Fibroblast of villous mesenchyme (primary cell): ENCODE results near the gene SCN5A. TPM values are rescaled to one million over a fixed set of nuclear protein-coding genes. Genes with fewer than 3 reads are reported as not detected.

ENCODE experiments used
- DNase-seq: peaks from one replicate; pipeline ENCODE4 v3.0.0-alpha.2; 2010; ENCODE audit warnings: low read depth
- H3K4me3 ChIP-seq: 2 replicates; pipeline ENCODE4 v1.5.1; 2011; ENCODE audit warnings: low read depth, mild to moderate bottlenecking, low read length
- small RNA-seq: library from RNA; depleted of rRNA; stranded (forward); fragments of <200 nt; gene quantifications from one replicate; pipeline ENCODE3, GENCODE V24; 2012
- total RNA-seq: library from RNA; depleted of rRNA; stranded (reverse); fragments of >200 nt; gene quantifications from 2 replicates; pipeline ENCODE4 v1.2.3, GENCODE V29; 2012
- TF ChIP-seq, protein P1 (sequence below): IDR thresholded peaks from 2 replicates; pipeline ENCODE4 v1.5.1; 2012; ENCODE audit warnings: low read depth, mild to moderate bottlenecking, low read length; ENCODE audit not compliant: insufficient read depth

SCN5A gene
- total RNA-seq, 1 donor = 0.43 TPM

DNA sequence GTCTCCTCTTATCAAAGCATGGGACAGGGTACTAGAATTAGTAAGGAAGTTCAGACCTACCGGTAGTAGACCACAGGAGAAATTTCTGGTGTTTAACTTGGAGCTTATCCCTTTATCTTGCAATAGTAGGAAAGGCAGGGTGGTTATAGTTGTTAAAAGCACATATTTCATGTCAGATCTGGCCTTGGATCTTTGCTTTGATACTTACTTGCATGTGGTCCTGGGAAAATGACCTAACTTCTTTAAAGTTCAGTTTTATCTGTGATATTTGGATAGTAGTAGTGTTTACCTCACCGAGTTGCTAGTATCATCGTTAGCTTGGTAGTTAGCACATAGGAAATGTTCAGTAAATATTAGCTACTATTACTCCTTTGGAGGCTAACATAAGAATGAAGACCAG, 137.9 kb downstream of the SCN5A start:
- H3K4me3 ChIP-seq = no peak overlapping the region
- no peak for DNase-seq
- TF ChIP-seq, protein P1, sequence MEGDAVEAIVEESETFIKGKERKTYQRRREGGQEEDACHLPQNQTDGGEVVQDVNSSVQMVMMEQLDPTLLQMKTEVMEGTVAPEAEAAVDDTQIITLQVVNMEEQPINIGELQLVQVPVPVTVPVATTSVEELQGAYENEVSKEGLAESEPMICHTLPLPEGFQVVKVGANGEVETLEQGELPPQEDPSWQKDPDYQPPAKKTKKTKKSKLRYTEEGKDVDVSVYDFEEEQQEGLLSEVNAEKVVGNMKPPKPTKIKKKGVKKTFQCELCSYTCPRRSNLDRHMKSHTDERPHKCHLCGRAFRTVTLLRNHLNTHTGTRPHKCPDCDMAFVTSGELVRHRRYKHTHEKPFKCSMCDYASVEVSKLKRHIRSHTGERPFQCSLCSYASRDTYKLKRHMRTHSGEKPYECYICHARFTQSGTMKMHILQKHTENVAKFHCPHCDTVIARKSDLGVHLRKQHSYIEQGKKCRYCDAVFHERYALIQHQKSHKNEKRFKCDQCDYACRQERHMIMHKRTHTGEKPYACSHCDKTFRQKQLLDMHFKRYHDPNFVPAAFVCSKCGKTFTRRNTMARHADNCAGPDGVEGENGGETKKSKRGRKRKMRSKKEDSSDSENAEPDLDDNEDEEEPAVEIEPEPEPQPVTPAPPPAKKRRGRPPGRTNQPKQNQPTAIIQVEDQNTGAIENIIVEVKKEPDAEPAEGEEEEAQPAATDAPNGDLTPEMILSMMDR = no peak

DNA sequence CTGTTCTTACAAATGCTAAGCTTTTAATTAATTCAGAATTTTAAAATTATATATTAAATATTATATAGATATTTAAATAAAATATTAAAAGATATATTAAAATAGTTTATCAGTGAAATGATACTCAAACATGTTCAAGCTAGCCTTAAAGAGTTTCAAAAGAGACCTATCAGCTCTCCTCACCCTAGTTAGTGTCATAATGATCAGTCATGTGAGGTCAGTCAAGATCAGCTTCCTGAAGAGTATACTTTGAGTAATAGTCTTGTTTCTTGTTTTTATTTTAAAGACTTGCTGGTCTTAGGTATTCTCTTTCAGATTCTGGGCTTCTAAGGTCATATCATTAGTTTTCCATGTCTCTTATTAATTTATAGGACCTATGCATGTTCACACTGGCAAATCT, 138.9 kb downstream of the SCN5A start:
- TF ChIP-seq, protein P1 = no peak
- H3K4me3 ChIP-seq = no peak overlapping the region
- no peak for DNase-seq

DNA sequence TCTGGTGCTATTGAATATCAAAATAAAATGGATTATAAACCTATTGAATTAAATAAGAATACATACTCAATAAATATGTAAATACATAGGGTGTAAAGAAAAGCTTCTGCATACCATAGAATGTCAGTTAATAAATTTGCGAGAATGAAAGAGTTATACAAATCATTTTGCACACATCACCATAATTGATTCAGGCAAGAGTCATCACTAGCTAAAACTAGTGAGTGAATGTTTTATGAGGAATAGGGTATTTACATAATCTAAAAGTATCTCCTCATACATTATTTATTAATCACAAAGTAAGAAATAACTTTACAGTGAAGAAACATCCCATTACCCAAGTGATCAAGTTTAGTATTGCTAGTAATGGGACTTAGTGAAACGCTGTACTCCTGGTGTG, 139.8 kb downstream of the SCN5A start:
- H3K4me3 ChIP-seq = no peak overlapping the region
- DNase-seq = no peak
- TF ChIP-seq, protein P1 = no peak

DNA sequence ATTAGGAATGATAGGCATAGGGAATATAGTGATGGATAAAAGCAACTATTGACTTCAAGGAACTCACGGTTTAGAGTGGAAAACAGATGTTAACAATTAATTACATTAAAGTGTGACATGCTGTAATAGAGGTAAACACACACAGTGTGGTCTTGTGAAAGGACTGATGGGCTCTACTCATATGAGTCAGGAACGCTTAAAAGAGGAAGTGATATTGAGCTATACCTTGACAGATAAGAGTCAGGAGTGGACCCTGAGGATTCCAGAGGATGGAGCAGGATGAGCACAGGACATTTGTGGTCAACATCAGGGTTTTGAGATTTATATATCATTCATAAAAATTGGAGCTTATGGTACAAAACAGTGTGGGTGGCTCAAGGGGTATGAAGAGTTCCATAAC, 142.4 kb downstream of the SCN5A start:
- TF ChIP-seq, protein P1 = no peak
- H3K4me3 ChIP-seq = no peak overlapping the region
- DNase-seq = no peak

DNA sequence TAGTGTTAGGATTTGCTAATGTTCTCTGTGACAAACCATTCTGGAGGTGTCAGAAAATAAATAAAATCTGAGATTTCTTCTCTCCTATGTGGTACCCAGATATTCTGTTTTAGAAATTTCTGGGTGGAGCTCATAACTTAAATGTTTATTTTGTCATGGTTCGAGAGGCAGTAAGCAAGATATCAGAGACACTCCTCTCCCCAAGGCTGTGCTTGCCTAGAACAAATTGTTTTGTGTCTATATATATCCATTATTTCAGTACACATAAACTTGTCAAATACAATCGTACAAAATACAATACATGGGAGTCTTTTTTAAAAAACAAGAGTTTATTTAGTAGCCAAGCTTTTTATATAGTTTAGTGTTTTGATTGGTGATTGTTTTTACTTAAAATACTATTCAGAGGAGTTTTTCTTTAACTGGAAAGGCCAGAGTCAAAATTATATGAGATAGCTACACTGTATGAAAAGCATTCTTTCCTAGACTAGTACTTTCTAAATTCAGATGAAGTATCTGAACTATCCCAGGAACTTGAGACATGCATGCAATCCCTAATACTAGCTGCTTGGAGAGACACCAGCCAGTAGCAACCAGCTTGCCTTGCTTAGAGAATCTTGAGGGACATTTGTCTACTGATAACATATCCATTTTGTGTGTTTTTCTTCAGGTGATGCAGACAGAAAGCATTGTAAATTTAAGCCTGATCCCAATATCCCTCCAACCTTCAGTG, 148.6 kb downstream of the SCN5A start:
- DNase-seq = no peak
- TF ChIP-seq, protein P1 = no peak
- no peak overlapping the region for H3K4me3 ChIP-seq

Small RNA genes within 50 kb of the gene (small RNA-seq; reads per million reads assigned to genes)
- not detected for gene RF00019

Other genes starting within 250 kb of the SCN5A start
- gene ACVR2B, start 195.8 kb downstream of the SCN5A start, total RNA-seq = 1.3 and 1.9 TPM in 2 replicates
- gene EXOG, start 153.3 kb downstream of the SCN5A start, total RNA-seq = 12.9 and 15.1 TPM in 2 replicates
- not detected in 2 replicates for gene SCN10A, start 166.5 kb upstream of the SCN5A start, total RNA-seq